CD4-positive, alpha-beta T cell (primary cell): ENCODE data around the gene IL17RE. TPM values are rescaled to one million over a fixed set of nuclear protein-coding genes. Genes with fewer than 3 reads are reported as not detected.

ENCODE experiments used
- ATAC-seq: fragments of 200-7000 bp; cut with Tn5 transposase; one replicate; pipeline ENCODE4 v1.10.0; 2022; ENCODE audit warnings: mild to moderate bottlenecking; ENCODE audit not compliant: poor library complexity
- CTCF ChIA-PET: fragments of 350-600 bp; sonication (Branson Sonifier 250); formaldehyde crosslinking; loops from one replicate; lab custom pipeline; 2021; ENCODE audit warnings: antibody characterized with exemption, inconsistent platforms; lab: Charles Lee
- POLR2A ChIA-PET: fragments of 350-600 bp; sonication (Branson Sonifier 250); formaldehyde crosslinking; loops from one replicate; lab custom pipeline; 2021; ENCODE audit warnings: antibody characterized with exemption, inconsistent platforms; lab: Charles Lee
- DNase-seq, 14 experiments: peaks; one replicate each; pipeline ENCODE4 v3.0.0-alpha.2; 2013 to 2020; ENCODE audit warnings: mixed read lengths in 2 of 14
- H3K27ac ChIP-seq, 2 donors: one replicate each; pipeline versions ENCODE4 v1.5.1 to v1.7.0; 2013; ENCODE audit warnings: low read length in 2 of 2, low read depth in 1 of 2, mild to moderate bottlenecking in 1 of 2
- H3K27me3 ChIP-seq, 2 experiments: 1 replicate in 1 of 2; 2 replicates in 1 of 2; pipeline versions ENCODE4 v1.6.1 to v1.7.0; 2013; ENCODE audit warnings: low read length in 2 of 2, control low read depth in 1 of 2, mild to moderate bottlenecking in 1 of 2, moderate library complexity in 1 of 2; ENCODE audit not compliant: insufficient read depth in 2 of 2, control insufficient read depth in 1 of 2
- H3K36me3 ChIP-seq: one replicate; pipeline ENCODE4 v1.6.1; 2013; ENCODE audit warnings: low read length, control low read depth; ENCODE audit not compliant: insufficient read depth
- H3K4me1 ChIP-seq: one replicate; pipeline ENCODE4 v1.6.1; 2013; ENCODE audit warnings: low read length, control low read depth; ENCODE audit not compliant: insufficient read depth
- H3K4me3 ChIP-seq: one replicate; pipeline ENCODE4 v1.5.1; 2013; ENCODE audit warnings: mild to moderate bottlenecking, low read length, moderate library complexity
- H3K9me3 ChIP-seq, 2 experiments: 1 replicate in 1 of 2; 2 replicates in 1 of 2; pipeline versions ENCODE4 v1.6.1 to v1.7.0; 2013; ENCODE audit warnings: low read length in 2 of 2, mild to moderate bottlenecking in 2 of 2, control low read depth in 1 of 2, moderate library complexity in 1 of 2; ENCODE audit not compliant: control insufficient read depth in 1 of 2, insufficient read depth in 1 of 2
- H3K27ac Mint-ChIP-seq: one replicate; pipeline ENCODE4 v1.8.0; 2020; ENCODE audit warnings: mixed read lengths
- H3K27me3 Mint-ChIP-seq: one replicate; pipeline ENCODE4 v1.8.0; 2021; ENCODE audit warnings: mixed read lengths
- H3K36me3 Mint-ChIP-seq: one replicate; pipeline ENCODE4 v1.8.0; 2021; ENCODE audit warnings: low read depth, mixed read lengths
- H3K4me1 Mint-ChIP-seq: one replicate; pipeline ENCODE4 v1.8.0; 2021; ENCODE audit warnings: low read depth, mixed read lengths
- H3K4me3 Mint-ChIP-seq: one replicate; pipeline ENCODE4 v1.8.0; 2020; ENCODE audit warnings: mild to moderate bottlenecking, mixed read lengths
- H3K9me3 Mint-ChIP-seq: one replicate; pipeline ENCODE4 v1.8.0; 2020; ENCODE audit warnings: mixed read lengths
- intact Hi-C, 2 experiments: fragments of 100-400 bp; cut with DNase I in 1 of 2; cut with micrococcal nuclease in 1 of 2; formaldehyde crosslinking; loops; one replicate each; pipeline versions ENCODE4 v1.15.1 to v1.9.0; 2023 to 2025; cut with DNase I, micrococcal nuclease
- total RNA-seq, 174 experiments: library from RNA in 2 of 174; stranded (reverse) in 2 of 174; gene quantifications; one replicate each; pipeline ENCODE4 v1.2.3 and lab custom pipeline; 2021 to 2026
- TF ChIP-seq, protein P1 (sequence below): fragments of 200-600 bp; IDR thresholded peaks from one replicate; pipeline ENCODE4 v1.8.0; 2022; ENCODE audit warnings: antibody characterized with exemption, mild to moderate bottlenecking

IL17RE gene
- total RNA-seq, 2 experiments from 2014 or later: 1.4 to 1.6 TPM

DNA sequence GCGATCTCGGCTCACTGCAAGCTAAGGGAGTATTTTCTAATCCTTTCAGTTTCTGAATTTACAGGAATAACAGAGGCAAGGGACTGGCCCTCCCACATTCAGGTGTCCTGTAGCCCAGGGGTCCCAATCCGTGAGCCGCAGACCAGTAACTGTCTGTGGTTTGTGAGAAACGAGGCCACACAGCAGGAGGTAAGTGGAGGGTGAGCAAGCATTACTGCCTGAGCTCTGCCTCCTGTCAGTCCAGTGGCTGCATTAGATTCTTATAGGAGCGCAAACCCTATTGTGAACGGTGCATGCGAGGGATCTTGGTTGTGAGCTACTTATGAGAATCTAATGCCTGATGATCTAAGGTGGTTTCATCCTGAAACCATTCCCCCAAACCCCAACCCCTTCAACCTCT is 9.2 kb downstream of the IL17RE start:
- H3K9me3 Mint-ChIP-seq: no peaks in the 10 kb centered on the region
- peaks cover 19% of the 10 kb centered on the region for H3K4me1 Mint-ChIP-seq
- TF ChIP-seq, protein P1, sequence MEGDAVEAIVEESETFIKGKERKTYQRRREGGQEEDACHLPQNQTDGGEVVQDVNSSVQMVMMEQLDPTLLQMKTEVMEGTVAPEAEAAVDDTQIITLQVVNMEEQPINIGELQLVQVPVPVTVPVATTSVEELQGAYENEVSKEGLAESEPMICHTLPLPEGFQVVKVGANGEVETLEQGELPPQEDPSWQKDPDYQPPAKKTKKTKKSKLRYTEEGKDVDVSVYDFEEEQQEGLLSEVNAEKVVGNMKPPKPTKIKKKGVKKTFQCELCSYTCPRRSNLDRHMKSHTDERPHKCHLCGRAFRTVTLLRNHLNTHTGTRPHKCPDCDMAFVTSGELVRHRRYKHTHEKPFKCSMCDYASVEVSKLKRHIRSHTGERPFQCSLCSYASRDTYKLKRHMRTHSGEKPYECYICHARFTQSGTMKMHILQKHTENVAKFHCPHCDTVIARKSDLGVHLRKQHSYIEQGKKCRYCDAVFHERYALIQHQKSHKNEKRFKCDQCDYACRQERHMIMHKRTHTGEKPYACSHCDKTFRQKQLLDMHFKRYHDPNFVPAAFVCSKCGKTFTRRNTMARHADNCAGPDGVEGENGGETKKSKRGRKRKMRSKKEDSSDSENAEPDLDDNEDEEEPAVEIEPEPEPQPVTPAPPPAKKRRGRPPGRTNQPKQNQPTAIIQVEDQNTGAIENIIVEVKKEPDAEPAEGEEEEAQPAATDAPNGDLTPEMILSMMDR: no peak
- peak overlapping the region; percentile 28 for H3K27ac Mint-ChIP-seq
- ChIA-PET CTCF (interaction anchor here (0.5 to 1.8 kb wide), 3 partner anchors 21 to 80 kb away, joined by 3 to 12 read pairs (median 3); partner anchors contain the start of gene CRELD1), POLR2A (interaction anchor here (0.6 to 2.6 kb wide), 6 partner anchors 10 to 68 kb away, joined by 3 to 17 read pairs (median 3); partner anchors contain the start of genes CRELD1, JAGN1 and RPUSD3)
- peaks cover 39% of the 10 kb centered on the region for H3K4me1 ChIP-seq
- intact Hi-C loops: no loop called here
- H3K27me3 ChIP-seq: no peaks in the 10 kb centered on the region
- no peaks in the 10 kb centered on the region for H3K9me3 ChIP-seq
- ATAC-seq (no peak), DNase-seq (no peak)
- H3K4me3 ChIP-seq: no peak overlapping the region
- no peak overlapping the region for H3K4me3 Mint-ChIP-seq
- no peaks in the 10 kb centered on the region for H3K36me3 Mint-ChIP-seq
- H3K36me3 ChIP-seq: no peaks in the 10 kb centered on the region
- no peak overlapping the region for H3K27ac ChIP-seq
- H3K27me3 Mint-ChIP-seq: no peaks in the 10 kb centered on the region

DNA sequence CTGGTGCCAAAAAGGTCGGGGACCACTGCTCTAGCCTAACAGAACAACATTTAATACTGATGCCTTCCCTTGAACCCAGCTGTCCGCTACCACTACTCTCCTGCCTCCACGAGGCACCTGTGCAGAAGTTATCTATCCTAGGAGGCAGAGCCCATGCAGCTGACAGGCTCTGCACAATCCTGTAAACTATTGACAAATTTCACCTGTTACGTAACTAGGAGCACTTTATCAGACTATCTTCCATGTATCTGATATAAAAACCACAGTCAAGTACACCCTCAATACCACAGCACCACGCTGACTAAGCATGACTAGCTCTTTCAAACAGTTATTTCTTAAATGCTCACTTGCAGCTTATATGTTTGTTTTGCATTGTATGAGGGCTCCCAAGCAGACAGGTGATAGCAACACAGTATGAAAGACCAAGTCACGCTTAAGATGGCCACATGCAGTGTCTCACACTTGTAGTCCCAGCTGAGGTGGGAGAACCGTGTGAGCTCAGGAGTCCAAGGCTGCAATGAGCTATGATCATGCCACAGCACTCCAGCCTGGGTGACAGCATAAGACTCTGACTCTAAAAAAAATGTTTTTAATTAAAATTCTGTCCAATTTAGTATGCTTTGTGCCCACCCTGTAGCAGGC is 9.8 kb downstream of the IL17RE start:
- Mint-ChIP-seq H3K27me3 (no peaks in the 10 kb centered on the region), H3K4me3 (peak overlapping the region; percentile 0), H3K27ac (peak overlapping the region; percentile 28), H3K36me3 (no peaks in the 10 kb centered on the region), H3K9me3 (no peaks in the 10 kb centered on the region), H3K4me1 (peaks cover 19% of the 10 kb centered on the region)
- DNase-seq (peak in 4 of 14 experiments; percentile 45 to 55 (median 48)), ATAC-seq (peak; percentile 54)
- CTCF ChIA-PET: interaction anchor here (0.5 to 1.8 kb wide), 3 partner anchors 21 to 81 kb away, joined by 3 to 12 read pairs (median 3); partner anchors contain the start of gene CRELD1
- POLR2A ChIA-PET: interaction anchor here (0.6 to 2.6 kb wide), 5 partner anchors 11 to 69 kb away, joined by 3 to 17 read pairs (median 3); partner anchors contain the start of genes CRELD1, JAGN1 and RPUSD3
- Histone ChIP-seq H3K36me3 (no peaks in the 10 kb centered on the region), H3K27ac (no peak overlapping the region), H3K9me3 (no peaks in the 10 kb centered on the region), H3K27me3 (no peaks in the 10 kb centered on the region), H3K4me3 (no peak overlapping the region), H3K4me1 (peaks cover 44% of the 10 kb centered on the region)
- intact Hi-C loops: no loop called here
- TF ChIP-seq, protein P1: no peak

DNA sequence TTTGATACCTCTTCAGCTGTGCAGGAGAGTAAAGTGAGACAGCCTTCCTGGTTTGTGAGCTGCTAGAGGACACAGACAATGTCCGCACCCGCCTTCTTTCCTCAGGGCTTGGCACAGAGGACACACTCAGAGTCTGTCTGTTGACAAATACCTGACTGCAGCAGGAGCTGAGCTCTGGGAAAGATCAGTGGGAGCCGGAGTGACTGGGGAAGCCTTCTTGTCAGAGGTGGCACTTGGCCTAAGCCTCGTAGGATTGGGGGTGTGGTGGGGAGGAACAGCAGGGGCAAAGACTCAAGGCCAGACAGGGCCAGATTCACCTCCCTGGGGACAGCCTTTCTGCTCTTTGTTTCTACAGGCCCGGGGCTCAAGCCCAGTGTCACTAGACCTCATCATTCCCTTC is 11.0 kb downstream of the IL17RE start:
- Mint-ChIP-seq H3K4me3 (no peak overlapping the region), H3K27ac (no peak overlapping the region), H3K9me3 (no peaks in the 10 kb centered on the region), H3K27me3 (no peaks in the 10 kb centered on the region), H3K36me3 (no peaks in the 10 kb centered on the region), H3K4me1 (peaks cover 19% of the 10 kb centered on the region)
- POLR2A ChIA-PET: interaction anchor here (2.6 to 4.9 kb wide), 2 partner anchors 19 to 23 kb away, joined by 17 to 32 read pairs; partner anchors contain the start of genes CRELD1 and JAGN1
- TF ChIP-seq, protein P1: no peak
- CTCF ChIA-PET: interaction anchor here (0.6 to 1.8 kb wide), 2 partner anchors 20 to 172 kb away, joined by 4 to 12 read pairs; partner anchors contain the start of gene CRELD1
- intact Hi-C loops: no loop called here
- no peak overlapping the region for H3K27ac ChIP-seq
- H3K9me3 ChIP-seq: no peaks in the 10 kb centered on the region
- H3K27me3 ChIP-seq: no peaks in the 10 kb centered on the region
- no peak overlapping the region for H3K4me3 ChIP-seq
- ATAC-seq (no peak), DNase-seq (no peak)
- H3K4me1 ChIP-seq: peaks cover 44% of the 10 kb centered on the region
- no peaks in the 10 kb centered on the region for H3K36me3 ChIP-seq
